GM12878 (cell line): ENCODE measurements around the gene SELP. TPM values are rescaled to one million over a fixed set of nuclear protein-coding genes. Genes with fewer than 3 reads are reported as not detected.

Source experiments
- ATAC-seq: fragments of 200-7000 bp; cut with Tn5 transposase; 3 replicates; pipeline ENCODE4 v1.9.1; 2020; ENCODE audit warnings: mild to moderate bottlenecking, moderate library complexity
- BruUV-seq: library from RNA; stranded (reverse); fragments of 400-500 nt; replicated peaks from 2 replicates; lab custom pipeline; 2021; lab: Mats Ljungman, UMichigan
- CTCF ChIA-PET: fragments of 300-600 bp; sonication (Branson Sonifier 250); formaldehyde crosslinking; extraction: SDS; loops from one replicate; lab custom pipeline; 2021; ENCODE audit warnings: inconsistent platforms; lab: Yijun Ruan, JAX
- POLR2A ChIA-PET: fragments of 350-600 bp; formaldehyde crosslinking; extraction: SDS; loops from one replicate; lab custom pipeline; 2021; ENCODE audit warnings: inconsistent platforms; lab: Charles Lee
- RAD21 ChIA-PET: fragments of 300-600 bp; sonication (Branson Sonifier 250); formaldehyde crosslinking; loops from one replicate; lab custom pipeline; 2023; ENCODE audit warnings: antibody characterized with exemption; ENCODE audit not compliant: unreplicated experiment; lab: Charles Lee
- SMC1A ChIA-PET: fragments of 300-600 bp; sonication (Branson Sonifier 250); formaldehyde crosslinking; loops from one replicate; lab custom pipeline; 2023; ENCODE audit not compliant: unreplicated experiment, uncharacterized antibody; lab: Charles Lee
- DNase-seq: peaks from one replicate; pipeline ENCODE4 v3.0.0-alpha.2; 2011; ENCODE audit warnings: low read depth, low spot score
- FAIRE-seq: peaks from 3 replicates; lab custom pipeline; 2011; peaks lifted over from hg19 to GRCh38; lab: Jason Lieb, UNC
- H2AFZ ChIP-seq: 2 replicates; pipeline ENCODE4 v1.6.0; 2011; ENCODE audit warnings: low read depth, low read length, control low read depth; ENCODE audit not compliant: control insufficient read depth
- H3K27ac ChIP-seq: 2 replicates; pipeline ENCODE4 v1.5.1; 2011; ENCODE audit warnings: control low read depth; ENCODE audit not compliant: control insufficient read depth, insufficient read depth
- H3K27me3 ChIP-seq, 2 experiments: replicated peaks in 1 of 2; 2 replicates each; pipeline versions ENCODE4 v1.6.0 to v1.6.1; 2011; ENCODE audit warnings: low read length in 1 of 2; ENCODE audit not compliant: control insufficient read depth in 2 of 2, insufficient read depth in 2 of 2
- H3K36me3 ChIP-seq, 2 experiments: 2 replicates each; pipeline ENCODE4 v1.5.1; 2011; ENCODE audit warnings: low read length in 1 of 2; ENCODE audit not compliant: control insufficient read depth in 2 of 2, insufficient read depth in 2 of 2
- H3K4me1 ChIP-seq: 2 replicates; pipeline ENCODE4 v1.6.1; 2011; ENCODE audit warnings: mild to moderate bottlenecking, low read length, moderate library complexity, mixed read lengths; ENCODE audit not compliant: control insufficient read depth, insufficient read depth
- H3K4me2 ChIP-seq: 2 replicates; pipeline ENCODE4 v1.6.0; 2011; ENCODE audit warnings: control low read depth; ENCODE audit not compliant: control insufficient read depth, insufficient read depth
- H3K4me3 ChIP-seq: fragments of 200-600 bp; sonication (generic); 2 replicates; pipeline ENCODE4 v1.5.1; 2016
- H3K79me2 ChIP-seq: 2 replicates; pipeline ENCODE4 v1.6.0; 2011; ENCODE audit warnings: low read length; ENCODE audit not compliant: control insufficient read depth, insufficient read depth
- H3K9ac ChIP-seq: 2 replicates; pipeline ENCODE4 v1.8.0; 2011; ENCODE audit warnings: low read length, control low read depth, mixed read lengths; ENCODE audit not compliant: control insufficient read depth, insufficient read depth
- H3K9me3 ChIP-seq: replicated peaks from 3 replicates; pipeline ENCODE4 v1.5.1; 2011; ENCODE audit warnings: mild to moderate bottlenecking, low read length; ENCODE audit not compliant: control insufficient read depth, insufficient read depth
- H4K20me1 ChIP-seq: 2 replicates; pipeline ENCODE4 v1.6.0; 2011; ENCODE audit not compliant: control insufficient read depth, insufficient read depth
- ATF3 ChIP-seq: IDR thresholded peaks from 2 replicates; pipeline ENCODE4 v1.6.1; 2011; ENCODE audit warnings: low read depth, mild to moderate bottlenecking, low read length, moderate library complexity, borderline replicate concordance; ENCODE audit errors: extremely low read depth
- HDGF ChIP-seq: fragments of 450-650 bp; IDR thresholded peaks from 2 replicates; pipeline ENCODE4 v1.6.1; 2016; ENCODE audit warnings: antibody characterized with exemption
- JUND ChIP-seq: IDR thresholded peaks from 2 replicates; pipeline ENCODE4 v1.6.1; 2012; ENCODE audit warnings: low read depth, mild to moderate bottlenecking, low read length, improper control_type of control experiment, moderate library complexity
- MTA2 ChIP-seq: fragments of 450-650 bp; IDR thresholded peaks from 2 replicates; pipeline ENCODE4 v1.6.1; 2016; ENCODE audit warnings: low read depth, mild to moderate bottlenecking, moderate library complexity
- NFIC ChIP-seq: IDR thresholded peaks from 2 replicates; pipeline ENCODE4 v1.6.1; 2012; ENCODE audit warnings: low read depth, mild to moderate bottlenecking, inconsistent platforms, low read length, moderate library complexity
- SUPT20H ChIP-seq: IDR thresholded peaks from 2 replicates; pipeline ENCODE4 v1.6.1; 2011; ENCODE audit warnings: low read depth, mild to moderate bottlenecking, low read length, moderate library complexity, borderline replicate concordance; ENCODE audit not compliant: control insufficient read depth
- SUZ12 ChIP-seq: fragments of 200-600 bp; sonication (generic); IDR thresholded peaks from one replicate; pipeline ENCODE4 v1.6.1; 2018; ENCODE audit warnings: antibody characterized with exemption, mild to moderate bottlenecking; ENCODE audit not compliant: unreplicated experiment
- WGBS: methylation state at CpG from one replicate; pipeline ENCODE4 v1.1.6; 2016; ENCODE audit warnings: low lambda C conversion rate; ENCODE audit not compliant: insufficient replicate concordance, insufficient coverage; ENCODE audit errors: missing lambda C conversion rate; 5-methylcytosine and 5-hydroxymethylcytosine counted together
- in situ Hi-C: fragments of 300-500 bp; cut with MboI; formaldehyde crosslinking; loops from 9 replicates; pipeline ENCODE4 v1.14.3; 2018; ENCODE audit warnings: mixed read lengths
- intact Hi-C: fragments of 100-400 bp; cut with micrococcal nuclease; formaldehyde crosslinking; loops from one replicate; pipeline ENCODE4 v1.14.2; 2022; ENCODE audit not compliant: unreplicated experiment
- polyA plus RNA-seq, 11 experiments: library from polyadenylated mRNA; depleted of rRNA in 4 of 11; unstranded in 6 of 11; stranded (reverse) in 5 of 11; fragments of >200 nt; fragmentation: Nextera tagmentation in 4 of 11; fragmentation: Illumina TruSeq in 1 of 11; extraction: Ambion mirVana in 4 of 11; extraction: Trizol in 1 of 11; gene quantifications; 1 replicate in 1 of 11; 2 replicates in 10 of 11; pipeline versions ENCODE4 v1.2.1 to v1.2.3, GENCODE V29; 2011 to 2016; ENCODE audit warnings: inconsistent platforms in 2 of 11, missing spikeins in 2 of 11, low read depth in 1 of 11
- total RNA-seq, 4 experiments: library from RNA; depleted of rRNA in 3 of 4; stranded (reverse); fragments of >200 nt in 3 of 4; fragmentation: Illumina TruSeq in 1 of 4; extraction: Trizol in 1 of 4; gene quantifications; 2 replicates each; pipeline versions ENCODE4 v1.2.1 to v1.2.3, GENCODE V29; 2013 to 2021

The SELP gene
- total and polyA plus RNA-seq, 10 of the 15 experiments (the other 5 are each of a cell fraction or from before 2014, with no cell fraction given) = 0.04 to 0.23 (median 0.06) TPM; not detected in 7

GRCh38 chr1:169586395-169587255 is 43.3 kb downstream of the SELP start, which contains the start of gene F5 (continued):
- TF ChIP-seq SUZ12 (no peak), MTA2 (no peak), NFIC (no peak), ATF3 (no peak)

- 1% methylated on average over 5 of the region's 5 CpGs for WGBS
- DNase-seq (no peak), FAIRE-seq (no peak), ATAC-seq (peak; percentile 52)
- no TSS peak for BruUV-seq
- ChIA-PET RAD21 (interaction anchor here (0.8 to 2.4 kb wide), 15 partner anchors 9 to 224 kb away, joined by 3 to 26 read pairs (median 4); a partner anchor contains a TSS), SMC1A (interaction anchor here (0.8 to 2.7 kb wide), 10 partner anchors 16 to 1184 kb away, joined by 3 to 25 read pairs (median 9); no protein-coding TSS in a partner anchor), CTCF (interaction anchor here (0.6 to 5.6 kb wide), 23 partner anchors 9 to 628 kb away, joined by 3 to 78 read pairs (median 4); no protein-coding TSS in a partner anchor), POLR2A (no interaction called here)
- H3K36me3 ChIP-seq = no peaks in the 10 kb centered on the region
- intact Hi-C loops = loop anchor here (1.0 to 5.0 kb wide), 3 partner anchors 34 to 223 kb away; partner anchors contain the start of gene SELL
- peak overlapping the region; percentile 45 for H2AFZ ChIP-seq
- no peak overlapping the region for H3K27ac ChIP-seq
- H3K9ac ChIP-seq = no peak overlapping the region
- in situ Hi-C loops = no loop called here
- peak overlapping the region; percentile 32 for H3K4me2 ChIP-seq
- no peaks in the 10 kb centered on the region for H4K20me1 ChIP-seq
- H3K4me1 ChIP-seq = peaks cover 5% of the 10 kb centered on the region; the same call in 1 of the 2 replicates
- TF ChIP-seq HDGF = no peak
- no peak for TF ChIP-seq SUPT20H
- no peak for TF ChIP-seq JUND
- H3K27me3 ChIP-seq = no peaks in the 10 kb centered on the region; a peak in 1 of 4 replicates
- 0 out of 2 replicates have a peak overlapping the region, but pooled peaks have one; percentile 15 for H3K4me3 ChIP-seq
- H3K9me3 ChIP-seq = no peaks in the 10 kb centered on the region
- H3K79me2 ChIP-seq = no peaks in the 10 kb centered on the region
Observed at GRCh38 chr1:169586067-169586394, 43.9 kb downstream of the SELP start.
